WI38 (cell line): ENCODE data around the gene TNFAIP3.

Source experiments
- H3K4me3 ChIP-seq: 2 replicates; pipeline ENCODE4 v1.5.1; 2011; ENCODE audit warnings: low read depth, mild to moderate bottlenecking, control low read depth, low read length
- TF ChIP-seq, protein P1 (sequence below): IDR thresholded peaks from 2 replicates; pipeline ENCODE4 v1.5.1; 2012; ENCODE audit warnings: low read depth, mild to moderate bottlenecking, control low read depth, low read length

The TNFAIP3 gene

DNA sequence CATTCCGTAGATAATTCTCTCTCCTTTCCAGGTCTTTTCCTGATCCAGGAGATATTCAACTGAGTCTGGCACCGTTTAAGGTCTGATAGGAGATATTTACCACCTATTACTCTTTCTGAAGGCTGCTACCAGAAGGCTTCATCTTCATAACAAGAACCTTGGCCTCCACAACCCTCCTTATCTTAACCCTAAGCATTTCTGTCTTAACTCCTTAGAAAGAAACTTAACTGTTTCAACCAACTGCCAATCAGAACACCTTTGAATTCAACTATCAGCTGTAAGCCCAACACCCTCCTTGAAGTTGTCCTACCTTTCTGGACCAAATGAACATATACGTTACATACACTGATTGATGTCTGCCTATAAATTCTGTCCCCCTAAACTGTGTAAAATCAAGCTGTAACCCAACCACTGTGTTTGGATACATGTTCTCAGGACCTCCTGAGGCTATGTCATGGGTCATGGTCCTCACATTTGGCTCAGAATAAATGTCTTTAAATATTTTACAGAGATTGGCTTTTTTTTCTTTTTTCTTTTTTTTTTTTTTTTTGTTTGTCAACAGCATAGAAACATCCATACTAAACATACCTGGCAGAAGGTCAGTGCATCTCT is 6.6 kb upstream of the TNFAIP3 start:
- TF ChIP-seq, protein P1, sequence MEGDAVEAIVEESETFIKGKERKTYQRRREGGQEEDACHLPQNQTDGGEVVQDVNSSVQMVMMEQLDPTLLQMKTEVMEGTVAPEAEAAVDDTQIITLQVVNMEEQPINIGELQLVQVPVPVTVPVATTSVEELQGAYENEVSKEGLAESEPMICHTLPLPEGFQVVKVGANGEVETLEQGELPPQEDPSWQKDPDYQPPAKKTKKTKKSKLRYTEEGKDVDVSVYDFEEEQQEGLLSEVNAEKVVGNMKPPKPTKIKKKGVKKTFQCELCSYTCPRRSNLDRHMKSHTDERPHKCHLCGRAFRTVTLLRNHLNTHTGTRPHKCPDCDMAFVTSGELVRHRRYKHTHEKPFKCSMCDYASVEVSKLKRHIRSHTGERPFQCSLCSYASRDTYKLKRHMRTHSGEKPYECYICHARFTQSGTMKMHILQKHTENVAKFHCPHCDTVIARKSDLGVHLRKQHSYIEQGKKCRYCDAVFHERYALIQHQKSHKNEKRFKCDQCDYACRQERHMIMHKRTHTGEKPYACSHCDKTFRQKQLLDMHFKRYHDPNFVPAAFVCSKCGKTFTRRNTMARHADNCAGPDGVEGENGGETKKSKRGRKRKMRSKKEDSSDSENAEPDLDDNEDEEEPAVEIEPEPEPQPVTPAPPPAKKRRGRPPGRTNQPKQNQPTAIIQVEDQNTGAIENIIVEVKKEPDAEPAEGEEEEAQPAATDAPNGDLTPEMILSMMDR = no peak
- no peak overlapping the region for H3K4me3 ChIP-seq

DNA sequence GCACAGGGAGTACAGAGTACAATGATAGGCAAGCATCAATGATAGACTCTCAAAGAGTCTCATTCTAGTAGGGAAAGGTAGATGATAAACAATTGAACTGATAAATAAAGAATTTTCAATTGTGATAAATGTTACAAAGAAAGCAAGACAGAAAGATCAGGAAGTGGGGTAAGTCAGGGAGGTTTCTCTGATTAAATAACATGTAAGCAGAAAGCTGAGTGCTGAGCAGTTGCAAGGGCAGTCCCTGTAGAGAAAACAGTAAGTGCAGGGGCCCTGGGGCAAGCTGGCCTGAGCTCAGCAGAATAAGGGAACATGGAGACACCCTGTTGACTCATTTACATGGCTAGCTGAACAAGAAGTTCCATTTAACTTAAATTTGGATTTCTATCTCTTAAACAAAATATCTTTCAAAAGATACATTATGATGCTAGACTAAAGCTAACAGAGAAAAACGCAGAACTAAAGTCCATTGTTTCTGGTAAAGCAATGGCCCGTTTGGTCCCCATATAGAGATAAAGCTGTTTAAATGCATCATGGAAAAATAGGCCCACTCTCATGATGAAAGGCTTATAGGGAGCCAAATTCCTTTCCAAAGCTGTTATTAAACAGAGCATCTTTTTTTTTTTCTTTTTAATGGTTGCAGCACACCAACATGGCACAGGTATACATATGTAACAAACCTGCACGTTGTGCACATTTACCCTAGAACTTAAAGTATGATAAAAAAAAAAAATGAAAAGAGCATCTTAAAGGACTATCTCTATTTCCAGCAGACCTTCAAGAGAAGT is 5.3 kb upstream of the TNFAIP3 start:
- no peak overlapping the region for H3K4me3 ChIP-seq
- TF ChIP-seq, protein P1 = no peak

GRCh38 chr6:137862419-137863090 is 4.5 kb upstream of the TNFAIP3 start:
- TF ChIP-seq, protein P1 = no peak
- no peak overlapping the region for H3K4me3 ChIP-seq

DNA sequence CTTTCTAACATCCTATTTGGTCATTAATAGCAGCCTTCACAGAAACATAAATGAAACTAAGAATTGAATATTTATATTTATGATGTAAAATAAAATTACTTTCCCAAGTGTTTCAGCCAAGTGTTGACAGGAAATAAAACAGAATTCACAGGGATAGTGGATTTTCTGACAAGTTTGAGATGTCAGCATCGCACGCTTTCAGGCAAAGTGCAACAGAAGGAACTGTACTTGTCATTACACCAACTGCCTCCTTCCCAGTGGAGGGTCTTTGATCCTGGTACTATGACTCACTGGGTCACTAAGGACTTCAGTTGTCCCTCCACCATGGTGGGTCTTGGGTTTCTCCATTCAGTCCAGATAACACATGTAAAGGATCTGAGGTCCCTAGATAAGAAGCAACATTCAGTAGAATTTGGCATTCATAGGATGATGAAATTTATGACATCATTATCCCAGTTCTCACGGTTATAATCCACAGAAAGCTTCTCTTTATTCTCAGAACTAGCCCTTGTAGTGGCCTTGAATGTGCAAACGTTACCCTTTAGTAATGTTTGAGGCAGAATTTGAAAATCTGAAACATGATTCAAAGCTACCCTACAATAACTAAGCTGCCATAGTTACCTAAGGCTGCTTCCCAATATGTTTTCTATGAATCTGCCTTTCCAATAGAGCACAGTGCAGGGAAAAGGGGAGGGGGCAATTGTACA is 3.8 kb upstream of the TNFAIP3 start:
- TF ChIP-seq, protein P1 = no peak

DNA sequence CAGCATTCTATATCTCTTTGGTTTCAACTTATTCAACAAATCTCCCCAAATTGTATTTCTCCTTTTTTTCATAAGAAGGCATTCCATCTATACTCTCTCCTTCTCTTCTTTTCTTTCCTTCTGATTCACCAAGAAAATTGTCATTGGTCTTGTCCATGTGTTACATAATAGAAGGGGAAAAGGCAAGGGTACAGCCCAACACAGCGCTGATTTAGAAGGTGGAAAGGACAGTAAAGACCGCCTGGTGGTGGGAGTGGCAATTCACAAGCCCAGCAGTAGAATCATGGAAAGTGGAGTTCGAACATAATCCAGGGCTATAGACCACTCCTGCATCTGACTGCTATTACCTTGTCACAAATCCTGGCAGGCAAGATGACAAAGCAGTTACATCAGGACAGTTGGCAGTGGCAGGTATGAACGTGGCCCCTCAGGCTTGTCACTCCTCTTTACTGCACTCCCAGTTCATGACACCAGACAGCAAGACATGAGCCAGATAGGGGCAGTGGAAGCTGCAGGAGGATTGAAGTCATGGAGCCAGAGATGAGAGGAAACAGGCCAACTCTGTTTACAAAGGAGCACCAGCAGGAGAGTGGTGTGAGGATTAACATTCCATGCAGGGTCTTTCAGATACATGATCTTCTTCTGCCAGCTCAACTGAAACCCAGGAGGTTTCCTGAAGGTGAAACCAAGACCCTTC is 2.1 kb upstream of the TNFAIP3 start:
- no peak overlapping the region for H3K4me3 ChIP-seq
- TF ChIP-seq, protein P1 = no peak

More for the DNA sequence above, 3.8 kb upstream of the TNFAIP3 start:
- no peak overlapping the region for H3K4me3 ChIP-seq

- H3K4me3 ChIP-seq = peak overlapping the region; percentile 63
- TF ChIP-seq, protein P1 = no peak
Measured at GRCh38 chr6:137866200-137866913, 702 bp upstream of the TNFAIP3 start.
